ENCODE measurements around the gene PLB1.

PLB1 gene

GRCh38 chr2:28447943-28448792, 47.7 kb upstream of the PLB1 start:
- H3K9me3 ChIP-seq (ENCODE audit: low read length), result no peaks in the 10 kb centered on the region
- no peaks in the 10 kb centered on the region for H3K4me1 ChIP-seq (ENCODE audit: insufficient read depth, low read length, severe bottlenecking)
- H3K4me3 ChIP-seq (ENCODE audit: low read depth, low read length, poor library complexity, severe bottlenecking), result no peak overlapping the region
- no peaks in the 10 kb centered on the region for H3K79me2 ChIP-seq (ENCODE audit: insufficient read depth, low read length)
- H3K9me2 ChIP-seq (ENCODE audit: low read depth, low read length), result no peaks in the 10 kb centered on the region
- H3K27ac ChIP-seq (ENCODE audit: low read depth, low read length, poor library complexity, severe bottlenecking), result no peak overlapping the region
- no peak overlapping the region for H2AFZ ChIP-seq (ENCODE audit: low read length)
- H3K27me3 ChIP-seq (ENCODE audit: insufficient read depth, low read length), result no peaks in the 10 kb centered on the region; the same call in 1 of the 2 replicates
- H3K36me3 ChIP-seq (ENCODE audit: insufficient read depth, low read length), result no peaks in the 10 kb centered on the region
- no peak overlapping the region for H3K9ac ChIP-seq (ENCODE audit: low read length)
- H3F3A ChIP-seq (ENCODE audit: insufficient read depth, low read length), result no peaks in the 10 kb centered on the region
- TF ChIP-seq CTCF (IDR thresholded peaks at IDR 0.05; ENCODE audit: low read length), result no peak
- TF ChIP-seq EZH2 (IDR thresholded peaks at IDR 0.05; ENCODE audit: borderline replicate concordance, low read length), result no peak
- no peak overlapping the region for H3K4me2 ChIP-seq (ENCODE audit: low read length)
- no peaks in the 10 kb centered on the region for H4K20me1 ChIP-seq (ENCODE audit: insufficient read depth, low read length)

- no peaks in the 10 kb centered on the region; the same call in 1 of the 2 replicates for H3K27me3 ChIP-seq (ENCODE audit: insufficient read depth, low read length)
- no peak overlapping the region for H3K27ac ChIP-seq (ENCODE audit: low read depth, low read length, poor library complexity, severe bottlenecking)
- H3K36me3 ChIP-seq (ENCODE audit: insufficient read depth, low read length), result no peaks in the 10 kb centered on the region
- no peaks in the 10 kb centered on the region for H4K20me1 ChIP-seq (ENCODE audit: insufficient read depth, low read length)
- no peaks in the 10 kb centered on the region for H3K4me1 ChIP-seq (ENCODE audit: insufficient read depth, low read length, severe bottlenecking)
- no peaks in the 10 kb centered on the region for H3K9me3 ChIP-seq (ENCODE audit: low read length)
- no peaks in the 10 kb centered on the region for H3F3A ChIP-seq (ENCODE audit: insufficient read depth, low read length)
- no peaks in the 10 kb centered on the region for H3K79me2 ChIP-seq (ENCODE audit: insufficient read depth, low read length)
- no peak overlapping the region for H2AFZ ChIP-seq (ENCODE audit: low read length)
- no peaks in the 10 kb centered on the region for H3K9me2 ChIP-seq (ENCODE audit: low read depth, low read length)
- H3K4me2 ChIP-seq (ENCODE audit: low read length), result no peak overlapping the region
- no peak overlapping the region for H3K9ac ChIP-seq (ENCODE audit: low read length)
- H3K4me3 ChIP-seq (ENCODE audit: low read depth, low read length, poor library complexity, severe bottlenecking), result no peak overlapping the region
- TF ChIP-seq EZH2 (IDR thresholded peaks at IDR 0.05; ENCODE audit: borderline replicate concordance, low read length) (no peak), CTCF (IDR thresholded peaks at IDR 0.05; ENCODE audit: low read length) (no peak)
These were observed 47.1 kb upstream of the PLB1 start for GRCh38 chr2:28448793-28449100.

GRCh38 chr2:28449126-28449487, 46.8 kb upstream of the PLB1 start:
- H2AFZ ChIP-seq (ENCODE audit: low read length), result no peak overlapping the region
- H3K4me3 ChIP-seq (ENCODE audit: low read depth, low read length, poor library complexity, severe bottlenecking), result no peak overlapping the region
- H3K27me3 ChIP-seq (ENCODE audit: insufficient read depth, low read length), result no peaks in the 10 kb centered on the region; the same call in 1 of the 2 replicates
- TF ChIP-seq CTCF (IDR thresholded peaks at IDR 0.05; ENCODE audit: low read length) (no peak), EZH2 (IDR thresholded peaks at IDR 0.05; ENCODE audit: borderline replicate concordance, low read length) (no peak)
- H4K20me1 ChIP-seq (ENCODE audit: insufficient read depth, low read length), result no peaks in the 10 kb centered on the region
- H3K9me3 ChIP-seq (ENCODE audit: low read length), result no peaks in the 10 kb centered on the region
- no peaks in the 10 kb centered on the region for H3F3A ChIP-seq (ENCODE audit: insufficient read depth, low read length)
- no peak overlapping the region for H3K27ac ChIP-seq (ENCODE audit: low read depth, low read length, poor library complexity, severe bottlenecking)
- H3K4me1 ChIP-seq (ENCODE audit: insufficient read depth, low read length, severe bottlenecking), result no peaks in the 10 kb centered on the region
- no peaks in the 10 kb centered on the region for H3K36me3 ChIP-seq (ENCODE audit: insufficient read depth, low read length)
- no peaks in the 10 kb centered on the region for H3K79me2 ChIP-seq (ENCODE audit: insufficient read depth, low read length)
- no peak overlapping the region for H3K9ac ChIP-seq (ENCODE audit: low read length)
- no peak overlapping the region for H3K4me2 ChIP-seq (ENCODE audit: low read length)
- H3K9me2 ChIP-seq (ENCODE audit: low read depth, low read length), result no peaks in the 10 kb centered on the region

Data from OCI-LY1 (cell line).